GM19351 (cell line): ENCODE data around the gene RNF10.
"Not testable (repeated sequence)": the region's sequence is repeated elsewhere in the genome, so short reads cannot be mapped to it uniquely, and the experiment has no call there.

ENCODE experiments used
- ATAC-seq: cut with Tn5 transposase; IDR thresholded peaks from one replicate; pipeline ENCODE4 v1.9.1; 2021; ENCODE audit warnings: mild to moderate bottlenecking, moderate library complexity; ENCODE audit not compliant: unreplicated experiment

RNF10 gene

GRCh38 chr12:120522568-120522967 lies 11.6 kb upstream of the RNF10 start:
- no peak for ATAC-seq

- ATAC-seq = peak; percentile 67
These were observed 5.2 kb upstream of the RNF10 start, which contains the start of gene COQ5 for GRCh38 chr12:120528861-120529525. COQ5 (minus strand) TSS chr12:120529158; CDS start chr12:120529141, 17 bp downstream.

- no peak for ATAC-seq
These were observed 4.3 kb upstream of the RNF10 start for GRCh38 chr12:120529641-120530417.

GRCh38 chr12:120530418-120530761 lies 3.8 kb upstream of the RNF10 start:
- ATAC-seq = not testable (repeated sequence)

- peak; percentile 30 for ATAC-seq
These were observed 1.4 kb upstream of the RNF10 start for GRCh38 chr12:120532701-120533238.

- ATAC-seq = peak; percentile 23
These were observed 823 bp downstream of the RNF10 start for GRCh38 chr12:120534703-120535655.

- ATAC-seq = no peak
These were observed 2.1 kb downstream of the RNF10 start for GRCh38 chr12:120536064-120536791.

GRCh38 chr12:120537856-120538220 lies 3.7 kb downstream of the RNF10 start:
- no peak for ATAC-seq

GRCh38 chr12:120538281-120539156 lies 4.4 kb downstream of the RNF10 start:
- ATAC-seq = no peak

GRCh38 chr12:120539303-120539702 lies 5.1 kb downstream of the RNF10 start:
- ATAC-seq = no peak

GRCh38 chr12:120540445-120540844 lies 6.3 kb downstream of the RNF10 start:
- no peak for ATAC-seq

GRCh38 chr12:120542166-120542565 lies 8.0 kb downstream of the RNF10 start:
- ATAC-seq = no peak

- no peak for ATAC-seq
These were observed 10.5 kb downstream of the RNF10 start for GRCh38 chr12:120544691-120545090.

GRCh38 chr12:120546050-120546386 lies 11.9 kb downstream of the RNF10 start:
- ATAC-seq = no peak

- no peak for ATAC-seq
These were observed 20.5 kb downstream of the RNF10 start for GRCh38 chr12:120554678-120555077.

GRCh38 chr12:120557589-120557988 lies 23.4 kb downstream of the RNF10 start:
- no peak for ATAC-seq

GRCh38 chr12:120562906-120563305 lies 28.8 kb downstream of the RNF10 start:
- no peak for ATAC-seq

- no peak for ATAC-seq
These were observed 29.3 kb downstream of the RNF10 start for GRCh38 chr12:120563495-120563894.

GRCh38 chr12:120571299-120571698 lies 37.1 kb downstream of the RNF10 start:
- ATAC-seq = no peak

GRCh38 chr12:120573560-120573959 lies 39.4 kb downstream of the RNF10 start:
- ATAC-seq = no peak
